GM19395 (cell line): ENCODE data around the gene RSPRY1.
A peak's percentile ranks its signal among the peaks of the same experiment; 100 is the strongest.
"Not testable (repeated sequence)": the region's sequence is repeated elsewhere in the genome, so short reads cannot be mapped to it uniquely, and the experiment has no call there.

Experiments used
- ATAC-seq: cut with Tn5 transposase; IDR thresholded peaks from one replicate; pipeline ENCODE4 v1.9.1; 2021; ENCODE audit warnings: mild to moderate bottlenecking, moderate library complexity; ENCODE audit not compliant: unreplicated experiment

Gene RSPRY1

DNA sequence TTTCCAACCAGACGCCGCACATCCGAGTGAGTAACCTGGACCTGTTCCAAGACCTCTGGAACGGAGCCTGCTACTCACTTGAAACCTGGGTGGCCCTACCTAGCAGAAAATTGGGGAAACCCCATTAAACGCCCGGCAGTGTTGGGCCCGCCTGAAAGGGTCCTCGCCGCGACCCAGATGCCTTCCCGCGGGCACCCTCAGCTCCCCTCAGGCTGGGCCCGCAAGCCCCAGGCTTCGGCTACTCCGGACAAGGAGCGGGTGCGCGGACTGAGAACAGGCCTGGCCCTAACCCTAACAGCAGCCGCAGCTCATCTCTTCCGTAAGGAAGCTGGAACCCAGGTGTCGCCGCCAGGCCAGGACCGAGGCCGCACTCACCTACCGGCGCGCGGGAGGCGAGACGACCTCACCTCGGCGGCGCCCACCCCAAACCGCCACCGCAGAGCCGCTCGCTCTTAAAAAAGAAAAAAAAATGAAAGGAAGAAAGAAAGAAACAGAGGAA, 634 bp upstream of the RSPRY1 start:
- peak; percentile 49 for ATAC-seq

DNA sequence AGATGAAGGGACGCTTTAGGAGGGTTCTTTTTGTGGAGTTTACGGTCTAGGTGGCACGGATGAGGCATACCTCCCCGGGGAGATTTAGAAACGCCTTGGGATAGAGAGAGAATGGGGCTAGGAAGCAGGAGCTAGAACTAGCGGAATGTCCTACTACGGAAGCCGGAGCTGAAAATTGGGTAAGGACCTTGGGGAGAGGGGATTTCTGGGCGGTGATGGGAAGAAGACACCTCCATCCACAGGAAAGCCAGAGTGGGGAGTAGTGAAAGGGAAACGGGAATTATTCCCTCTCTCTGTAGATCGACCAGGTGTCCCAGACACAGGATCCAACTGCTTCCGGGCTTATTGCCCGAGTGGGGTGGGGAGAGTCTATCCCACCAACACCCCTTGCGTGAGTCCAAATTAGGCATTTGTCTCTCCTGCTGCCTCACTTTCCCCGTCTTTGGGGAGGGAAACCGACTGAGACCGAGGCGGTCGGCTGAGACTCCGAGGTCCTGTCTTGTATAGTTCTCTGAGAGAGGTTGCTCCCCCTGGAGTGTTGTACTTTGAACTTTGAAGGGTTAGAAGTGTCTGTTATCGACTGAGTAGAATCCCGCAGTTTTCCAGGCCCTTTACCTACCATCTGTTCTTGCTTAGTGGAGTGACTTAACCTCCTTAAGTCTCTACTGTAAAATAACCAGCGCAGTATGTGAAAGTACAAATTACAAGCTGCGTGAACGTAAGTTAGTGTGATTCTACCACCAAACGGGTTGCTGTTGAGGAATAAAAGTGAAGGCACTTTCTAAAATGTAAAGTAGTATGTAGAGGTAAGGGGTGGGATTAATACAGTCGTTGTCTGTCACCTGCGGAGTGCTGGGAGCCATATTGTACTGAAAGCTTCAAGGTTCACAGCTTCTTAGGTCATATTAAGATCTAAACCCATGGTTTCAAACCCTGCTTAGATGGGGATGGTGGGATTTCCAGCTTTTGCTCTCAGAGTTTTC, 1.0 kb downstream of the RSPRY1 start:
- no peak for ATAC-seq

DNA sequence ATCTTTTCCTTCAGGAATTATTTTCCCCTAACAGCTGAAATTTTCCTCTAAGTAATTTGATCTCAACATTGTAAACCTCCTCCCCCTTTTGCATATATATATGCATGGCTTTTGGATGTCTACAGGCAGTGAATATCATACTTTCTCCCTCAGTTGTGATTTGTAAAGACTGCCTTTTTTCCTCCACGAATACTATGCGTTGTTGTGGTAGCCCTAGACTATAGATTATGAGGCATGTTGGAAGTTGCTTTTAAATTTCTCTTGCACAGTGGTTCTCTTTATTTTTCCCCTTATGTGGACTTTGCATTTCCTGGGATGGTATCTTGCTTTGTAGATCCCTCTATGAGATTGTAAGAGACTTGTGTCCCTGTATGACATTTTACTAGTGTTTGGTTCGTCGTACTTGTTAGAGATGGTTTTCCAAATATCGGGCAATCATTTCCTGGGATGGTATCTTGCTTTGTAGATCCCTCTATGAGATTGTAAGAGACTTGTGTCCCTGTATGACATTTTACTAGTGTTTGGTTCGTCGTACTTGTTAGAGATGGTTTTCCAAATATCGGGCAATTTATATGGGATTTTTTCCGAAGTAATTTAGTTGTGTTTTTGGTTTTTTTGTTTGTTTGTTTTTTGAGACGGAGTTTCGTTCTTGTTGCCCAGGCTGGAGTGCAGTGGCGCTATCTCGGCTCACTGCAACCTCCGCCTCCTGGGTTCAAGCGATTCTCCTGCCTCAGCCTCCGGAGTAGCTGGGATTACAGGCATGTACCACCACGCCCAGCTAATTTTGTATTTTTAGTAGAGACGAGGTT, 2.0 kb downstream of the RSPRY1 start:
- ATAC-seq, result not testable (repeated sequence)

DNA sequence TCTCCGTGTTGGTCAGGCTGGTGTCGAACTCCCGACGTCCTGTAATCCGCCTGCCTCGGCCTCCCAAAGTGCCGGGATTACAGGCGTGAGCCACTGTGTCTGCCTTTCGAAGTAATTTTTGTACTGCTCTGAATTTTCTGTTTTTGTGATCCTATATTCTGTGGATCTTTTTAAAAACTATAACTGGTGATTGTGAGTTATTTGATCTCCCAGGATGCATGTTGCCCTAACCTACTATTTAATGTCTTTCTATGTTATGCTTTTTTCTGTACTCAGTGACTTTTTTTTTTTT, 2.5 kb downstream of the RSPRY1 start:
- no peak for ATAC-seq

DNA sequence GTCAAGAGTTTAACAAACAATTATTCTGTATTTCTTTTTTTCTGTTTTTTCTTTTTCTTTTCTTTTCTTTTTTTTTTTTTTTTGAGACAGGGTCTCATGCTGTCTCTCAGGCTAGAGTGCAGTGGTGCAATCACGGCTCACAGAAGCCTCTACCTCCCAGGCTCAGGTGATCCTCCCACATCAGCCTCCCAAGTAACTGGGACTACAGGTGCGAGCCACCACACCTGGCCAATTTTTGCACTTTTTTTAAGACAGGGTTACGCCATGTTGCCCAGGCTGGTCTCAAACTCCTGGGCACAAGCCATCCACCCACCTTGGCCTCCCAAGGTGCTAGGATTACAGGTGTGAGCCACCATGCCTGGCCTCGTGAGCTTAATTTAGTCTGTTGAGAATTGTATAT, 3.4 kb downstream of the RSPRY1 start:
- not testable (repeated sequence) for ATAC-seq

DNA sequence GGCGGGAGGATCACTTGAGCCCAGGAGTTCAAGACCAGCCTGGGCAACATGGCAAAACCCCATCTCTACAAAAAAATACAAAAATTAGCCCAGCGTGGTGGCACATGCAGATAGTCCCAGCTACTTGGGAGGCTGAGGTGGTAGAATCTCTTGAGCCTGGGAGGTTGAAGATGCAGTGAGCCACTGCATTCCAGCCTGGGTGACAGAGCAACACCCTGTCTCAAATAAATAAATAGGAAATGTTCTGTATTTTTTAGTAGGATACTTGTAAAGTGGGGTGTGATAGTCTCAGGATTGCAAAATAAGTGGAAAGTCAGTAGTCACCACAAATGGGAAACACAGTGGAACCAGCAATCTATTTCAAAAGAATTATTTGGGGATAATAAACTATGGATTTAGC, 4.0 kb downstream of the RSPRY1 start:
- ATAC-seq, result no peak

DNA sequence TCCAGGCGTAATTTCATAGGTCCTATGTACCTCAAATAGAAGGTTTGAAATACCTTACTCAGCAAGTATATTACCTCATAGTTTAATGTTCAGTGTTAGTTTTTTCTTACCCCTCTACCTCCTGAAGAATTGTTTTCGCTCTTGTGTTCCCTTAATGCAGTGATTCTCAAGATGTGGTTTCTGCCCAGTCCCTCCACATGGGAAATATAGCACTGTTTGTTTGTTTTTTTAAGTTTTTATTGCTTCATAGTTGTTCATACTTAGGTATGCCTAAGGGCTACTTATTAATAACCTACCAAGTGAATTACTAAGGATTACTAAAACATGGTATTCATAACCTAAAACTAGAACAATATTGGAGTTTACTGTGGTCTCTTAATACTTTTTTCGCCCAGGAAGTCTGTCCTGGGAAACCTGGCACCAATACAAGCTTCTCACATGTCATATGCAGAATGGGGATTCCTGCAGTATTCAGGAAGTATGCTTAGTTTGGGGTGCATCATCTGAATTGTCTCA, 5.0 kb downstream of the RSPRY1 start:
- no peak for ATAC-seq

DNA sequence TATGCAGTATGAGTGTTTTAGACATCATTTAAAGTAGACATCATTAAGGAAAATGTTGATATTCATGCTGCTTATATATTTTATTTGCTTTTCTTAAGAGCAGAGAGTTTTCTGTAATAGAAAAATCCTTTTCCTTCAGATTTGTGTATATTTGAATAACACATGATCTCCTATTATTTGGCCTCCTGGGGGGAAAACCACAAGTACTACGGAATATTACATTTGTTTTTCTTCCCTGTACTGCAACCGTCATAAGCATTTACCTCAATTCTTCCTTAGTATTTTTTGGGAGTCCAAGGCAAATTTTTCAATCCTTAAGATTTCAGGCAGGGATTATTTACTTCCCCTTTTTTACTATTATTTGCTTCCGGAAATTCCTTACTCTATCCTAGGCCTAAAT, 6.0 kb downstream of the RSPRY1 start:
- no peak for ATAC-seq

DNA sequence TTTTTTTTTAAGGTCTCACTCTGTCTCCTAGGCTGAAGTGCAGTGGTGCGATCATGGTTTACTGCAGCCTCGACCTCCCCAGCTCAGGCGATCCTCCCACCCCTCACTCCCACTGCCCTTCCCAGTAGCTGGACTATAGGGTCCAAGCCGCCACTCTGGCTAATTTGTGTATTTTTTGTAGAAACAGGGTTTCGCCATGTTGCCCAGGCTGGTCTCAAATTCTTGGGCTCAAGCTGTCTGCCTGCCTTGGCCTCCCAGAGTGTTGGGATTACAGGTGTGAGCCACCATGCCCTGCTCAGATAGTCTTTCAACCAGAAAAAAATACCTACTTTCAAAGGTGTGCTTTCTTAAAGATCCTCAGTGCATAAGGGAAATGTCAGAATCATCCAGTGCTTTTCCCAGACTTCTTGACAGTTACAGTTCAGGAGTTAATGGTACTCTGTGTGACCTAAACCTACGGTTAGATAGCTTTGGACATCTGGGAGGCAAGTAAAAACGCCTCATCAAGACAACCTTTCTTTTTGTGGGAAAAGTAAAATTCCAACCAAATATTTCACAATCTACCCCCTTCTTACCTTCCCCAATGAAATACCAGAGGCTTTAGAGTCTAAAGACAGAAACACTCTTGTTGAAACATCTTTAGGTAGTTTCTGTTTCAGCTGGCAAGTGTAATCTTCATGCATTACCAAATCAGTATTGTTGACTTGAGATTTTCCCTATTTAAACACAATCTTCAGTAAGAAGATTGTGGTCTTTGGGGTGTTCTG, 6.8 kb downstream of the RSPRY1 start:
- ATAC-seq, result no peak

DNA sequence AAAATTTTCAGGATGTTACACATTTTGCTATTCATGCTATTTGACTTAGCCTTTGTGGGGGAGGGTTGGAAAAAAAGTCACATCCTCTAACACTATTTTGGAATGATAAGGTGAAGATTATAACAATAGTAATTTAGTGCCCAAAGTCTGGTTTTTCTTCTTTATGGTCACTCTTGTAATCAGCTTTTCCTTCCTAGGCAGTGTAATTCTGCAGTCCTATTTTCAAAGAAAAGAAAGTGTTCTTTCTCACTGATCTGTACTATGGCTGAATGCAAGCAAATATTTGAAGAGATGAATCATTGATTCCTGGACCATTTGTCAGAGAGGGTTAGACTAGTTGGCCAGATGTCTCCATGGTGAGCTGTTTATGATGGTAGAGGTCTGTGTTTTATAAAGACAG, 8.4 kb downstream of the RSPRY1 start:
- ATAC-seq, result no peak

DNA sequence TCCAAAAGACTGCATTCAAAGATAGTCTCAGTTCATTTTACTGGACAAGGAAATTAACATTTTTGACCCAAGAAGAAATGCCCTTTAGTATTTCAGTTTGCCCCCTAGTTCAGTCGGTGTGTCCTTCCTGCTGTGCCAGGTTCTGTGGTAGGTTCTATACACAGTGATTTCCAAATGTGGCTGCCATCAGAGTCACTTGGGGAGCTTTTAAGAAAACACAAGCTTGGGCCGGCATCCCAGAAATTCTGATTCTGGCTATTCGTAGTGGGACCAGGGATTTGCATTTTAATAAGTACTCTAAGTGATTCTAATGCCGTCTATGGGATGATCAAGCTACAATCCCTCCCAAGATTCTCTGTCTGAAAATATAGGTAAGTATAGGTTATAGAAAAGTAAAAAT, 10.2 kb downstream of the RSPRY1 start:
- ATAC-seq, result no peak

DNA sequence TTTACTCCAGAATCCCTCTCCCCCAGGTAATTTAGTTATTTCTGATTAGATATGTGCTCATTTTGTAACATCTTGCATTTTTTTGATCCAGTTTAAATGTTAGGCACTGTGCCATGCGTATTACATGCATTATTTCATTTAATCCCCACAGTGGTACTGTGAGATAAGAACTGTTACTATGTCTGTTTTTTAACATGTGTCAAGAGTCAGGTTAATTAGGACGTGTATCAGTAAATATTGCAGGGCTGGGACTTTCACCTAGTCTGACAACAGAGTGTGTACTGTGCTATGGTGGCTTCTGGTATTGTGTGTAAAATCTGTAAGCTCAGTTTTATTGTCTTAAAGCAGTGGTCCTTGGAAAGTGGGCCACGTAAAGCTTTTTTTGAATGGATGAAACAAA, 10.6 kb downstream of the RSPRY1 start:
- no peak for ATAC-seq

DNA sequence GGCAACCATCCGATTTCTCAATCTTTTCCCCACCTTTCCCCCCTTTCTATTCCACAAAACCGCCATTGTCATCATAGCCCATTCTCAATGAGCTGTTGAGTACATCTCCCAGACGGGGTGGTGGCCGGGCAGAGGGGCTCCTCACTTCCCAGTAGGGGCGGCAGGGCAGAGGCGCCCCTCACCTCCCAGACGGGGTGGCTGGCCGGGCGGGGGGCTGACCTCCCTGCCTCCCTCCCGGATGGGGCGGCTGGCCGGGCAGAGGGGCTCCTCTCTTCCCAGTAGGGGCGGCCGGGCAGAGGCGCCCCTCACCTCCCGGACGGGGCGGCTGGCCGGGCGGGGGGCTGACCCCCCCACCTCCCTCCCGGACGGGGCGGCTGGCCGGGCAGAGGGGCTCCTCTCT, 14.2 kb downstream of the RSPRY1 start:
- ATAC-seq, result not testable (repeated sequence)

DNA sequence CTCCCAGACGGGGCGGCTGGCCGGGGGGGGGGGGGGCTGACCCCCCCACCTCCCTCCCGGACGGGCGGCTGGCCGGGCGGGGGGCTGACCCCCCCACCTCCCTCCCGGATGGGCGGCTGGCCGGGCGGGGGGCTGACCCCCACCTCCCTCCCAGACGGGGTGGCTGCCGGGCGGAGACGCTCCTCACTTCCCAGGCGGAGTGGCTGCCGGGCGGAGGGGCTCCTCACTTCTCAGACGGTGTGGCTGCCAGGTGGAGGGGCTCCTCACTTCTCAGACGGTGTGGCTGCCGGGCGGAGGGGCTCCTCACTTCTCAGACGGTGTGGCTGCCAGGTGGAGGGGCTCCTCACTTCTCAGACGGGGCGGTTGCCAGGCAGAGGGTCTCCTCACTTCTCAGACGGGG, 14.8 kb downstream of the RSPRY1 start:
- ATAC-seq, result not testable (repeated sequence)

DNA sequence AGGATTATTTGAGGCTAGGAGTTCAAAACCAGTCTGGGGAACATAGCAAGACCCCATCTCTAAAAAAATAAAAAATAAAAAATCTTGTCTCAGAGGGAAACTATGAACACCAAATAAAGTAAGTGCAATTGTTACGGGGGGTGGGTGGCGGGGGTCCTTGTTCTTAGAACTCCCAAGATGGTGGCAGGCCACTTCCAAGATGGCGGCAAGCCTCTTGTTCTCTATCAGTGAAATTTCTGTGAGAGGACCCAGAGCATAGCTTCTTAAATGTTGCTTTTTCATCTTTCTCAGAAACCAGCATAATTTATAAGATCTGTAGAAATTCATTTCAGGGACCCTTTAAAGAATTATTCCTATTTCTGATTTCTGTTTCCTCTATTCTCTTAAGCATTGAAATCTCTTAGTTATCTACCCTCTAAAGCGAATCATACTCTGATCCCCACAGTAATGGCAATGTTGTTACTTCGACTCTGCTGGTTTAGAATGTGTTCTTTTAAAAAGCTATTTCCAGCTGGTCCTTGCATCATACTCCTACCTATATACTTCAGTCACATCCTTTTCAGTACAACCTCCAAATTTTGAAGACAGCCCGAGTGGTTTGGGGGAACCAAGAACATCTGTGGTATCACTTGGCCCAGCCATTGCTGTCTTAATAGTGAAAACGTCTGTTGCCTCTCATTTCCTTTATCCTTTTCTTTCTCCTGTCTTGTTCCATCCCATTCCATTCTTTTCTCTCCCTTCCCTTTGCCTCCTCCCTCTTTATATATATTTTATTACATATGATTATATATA, 16.2 kb downstream of the RSPRY1 start:
- ATAC-seq, result no peak

DNA sequence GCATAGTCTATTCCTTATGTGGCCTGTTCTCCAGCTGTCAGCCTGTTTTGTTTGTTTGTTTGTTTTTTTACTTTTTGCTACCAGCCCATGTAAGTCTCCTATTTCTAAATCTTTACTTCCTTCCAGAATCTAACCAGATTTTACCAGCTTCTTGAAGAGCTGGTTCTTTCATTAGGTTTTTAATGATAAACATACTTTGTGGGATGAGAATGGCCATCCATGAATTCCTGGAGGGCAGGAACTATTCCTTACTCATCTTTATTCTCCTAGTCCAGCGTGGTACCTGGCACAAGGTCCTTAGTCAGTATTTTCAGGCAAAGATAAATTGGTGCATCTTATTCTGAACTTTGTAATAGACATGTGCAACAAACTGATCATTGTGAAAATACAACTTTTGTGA, 17.3 kb downstream of the RSPRY1 start:
- ATAC-seq, result no peak

DNA sequence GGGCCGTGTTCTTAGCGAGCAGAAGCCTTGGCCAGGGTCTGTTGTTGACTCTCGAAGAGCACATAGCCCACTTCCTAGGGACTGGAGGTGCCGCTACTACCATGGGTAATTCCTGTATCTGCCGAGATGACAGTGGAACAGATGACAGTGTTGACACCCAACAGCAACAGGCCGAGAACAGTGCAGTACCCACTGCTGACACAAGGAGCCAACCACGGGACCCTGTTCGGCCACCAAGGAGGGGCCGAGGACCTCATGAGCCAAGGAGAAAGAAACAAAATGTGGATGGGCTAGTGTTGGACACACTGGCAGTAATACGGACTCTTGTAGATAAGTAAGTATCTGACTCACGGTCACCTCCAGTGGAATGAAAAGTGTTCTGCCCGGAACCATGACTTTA, 18.5 kb downstream of the RSPRY1 start:
- ATAC-seq, result no peak

DNA sequence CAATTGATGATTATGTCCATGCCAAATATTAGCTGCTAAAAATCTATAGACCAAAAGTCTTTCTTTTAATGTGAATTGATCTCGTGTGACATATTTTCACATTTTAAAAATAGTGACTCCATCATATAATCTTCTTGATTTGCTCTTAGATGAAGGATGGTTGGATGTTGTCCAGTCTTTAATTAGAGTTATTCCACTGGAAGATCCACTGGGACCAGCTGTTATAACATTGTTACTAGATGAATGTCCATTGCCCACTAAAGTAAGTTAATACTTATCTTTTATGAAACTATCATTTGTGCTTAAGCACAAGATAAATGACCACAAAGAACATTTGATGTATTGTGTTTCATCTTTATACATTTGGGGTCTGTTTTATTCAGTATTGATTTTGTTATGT, 22.8 kb downstream of the RSPRY1 start:
- no peak for ATAC-seq

DNA sequence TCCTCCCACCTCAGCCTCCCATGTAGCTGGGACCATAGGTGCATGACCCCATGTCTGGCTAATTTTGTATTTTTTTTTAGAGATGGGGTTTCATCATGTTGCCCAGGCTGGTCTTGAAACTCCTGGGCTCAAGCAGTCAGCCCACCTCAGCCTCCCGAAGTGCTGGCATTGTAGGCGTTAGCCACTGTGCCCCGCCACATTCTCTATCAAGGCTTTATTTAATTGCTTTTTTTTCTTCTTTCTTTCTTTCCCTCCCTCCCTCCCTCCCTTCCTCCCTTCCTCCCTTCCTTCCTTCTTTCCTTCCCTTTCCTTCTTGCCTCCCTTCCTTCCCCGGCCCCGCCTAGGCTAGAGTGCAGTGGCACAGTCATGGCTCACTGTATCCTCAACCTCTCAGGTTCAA, 23.7 kb downstream of the RSPRY1 start:
- no peak for ATAC-seq

DNA sequence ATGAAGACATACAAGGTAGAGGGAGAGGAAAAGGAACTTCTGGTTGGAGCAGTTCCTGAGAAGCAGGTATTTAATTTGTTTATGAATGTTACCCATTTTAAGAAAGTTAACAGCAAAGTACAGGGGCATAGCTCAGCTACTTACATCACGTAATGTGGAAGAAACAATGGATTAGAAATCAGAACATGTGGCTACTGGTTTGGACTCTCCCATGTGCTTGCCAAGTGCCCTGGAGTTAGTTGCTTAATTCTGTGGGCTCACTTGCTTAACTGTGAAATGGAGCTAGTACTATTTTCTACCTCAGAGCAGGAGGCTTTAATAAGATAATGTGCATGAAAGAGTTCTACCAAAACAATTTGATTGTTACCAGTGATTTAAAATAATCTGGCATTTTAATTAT, 27.3 kb downstream of the RSPRY1 start:
- no peak for ATAC-seq
